Muscle of leg (tissue), 11 donors: ENCODE data around the gene CEP112. TPM values are rescaled to one million over a fixed set of nuclear protein-coding genes. Genes with fewer than 3 reads are reported as not detected.
A peak's percentile ranks its signal among the peaks of the same experiment; 100 is the strongest.

Experiments used
- DNase-seq: peaks from one replicate; pipeline ENCODE4 v3.0.0; 2013
- H3K27ac ChIP-seq: one replicate; pipeline ENCODE4 v1.5.1; 2013; ENCODE audit warnings: mild to moderate bottlenecking, low read length, control low read depth
- H3K27me3 ChIP-seq: one replicate; pipeline ENCODE4 v1.6.1; 2013; ENCODE audit warnings: low read length; ENCODE audit not compliant: control insufficient read depth, insufficient read depth
- H3K36me3 ChIP-seq: one replicate; pipeline ENCODE4 v1.6.1; 2013; ENCODE audit warnings: low read length; ENCODE audit not compliant: control insufficient read depth, insufficient read depth
- H3K4me1 ChIP-seq: one replicate; pipeline ENCODE4 v1.6.1; 2013; ENCODE audit warnings: low read length; ENCODE audit not compliant: control insufficient read depth, insufficient read depth
- H3K4me3 ChIP-seq: one replicate; pipeline ENCODE4 v1.5.1; 2013; ENCODE audit warnings: low read length, control low read depth
- H3K9me3 ChIP-seq: replicated peaks from 2 replicates; pipeline ENCODE4 v1.6.1; 2013; ENCODE audit warnings: low read depth, low read length; ENCODE audit not compliant: control insufficient read depth
- WGBS: methylation state at CpG from one replicate; pipeline ENCODE4 v1.1.5; 2013; ENCODE audit warnings: missing lambda C conversion rate; ENCODE audit not compliant: insufficient coverage; 5-methylcytosine and 5-hydroxymethylcytosine counted together
- polyA plus RNA-seq, 8 donors: library from polyadenylated mRNA; unstranded; fragments of 120-200 nt; gene quantifications; one replicate each; pipeline versions ENCODE4 v1.2.1 to v1.2.3, GENCODE V29; 2013; ENCODE audit warnings: inconsistent platforms in 1 of 8, low replicate concordance in 1 of 8; ENCODE audit not compliant: insufficient read length in 8 of 8, insufficient read depth in 1 of 8
- total RNA-seq: library from RNA; stranded (reverse); fragments of 120-200 nt; gene quantifications from one replicate; pipeline ENCODE4 v1.2.4, GENCODE V29; 2013

Gene CEP112
- total and polyA plus RNA-seq, 9 donors, result 11.4 to 19.0 (median 14.8) TPM

GRCh38 chr17:65885541-65886312 lies 306.2 kb downstream of the CEP112 start:
- Histone ChIP-seq H3K27me3 (no peaks in the 10 kb centered on the region), H3K27ac (no peak overlapping the region), H3K4me3 (no peak overlapping the region), H3K9me3 (no peaks in the 10 kb centered on the region), H3K36me3 (no peaks in the 10 kb centered on the region), H3K4me1 (no peaks in the 10 kb centered on the region)
- 86% methylated on average over 2 of the region's 6 CpGs for WGBS
- no peak for DNase-seq

- H3K4me3 ChIP-seq, result no peak overlapping the region
- DNase-seq, result no peak
- H3K27me3 ChIP-seq, result no peaks in the 10 kb centered on the region
- H3K36me3 ChIP-seq, result peaks cover 5% of the 10 kb centered on the region
- no peaks in the 10 kb centered on the region for H3K4me1 ChIP-seq
- H3K27ac ChIP-seq, result no peak overlapping the region
- H3K9me3 ChIP-seq, result peaks cover 12% of the 10 kb centered on the region
- 45% methylated on average over 2 of the region's 4 CpGs for WGBS
These were observed 314.9 kb downstream of the CEP112 start for GRCh38 chr17:65876985-65877384.

GRCh38 chr17:65868881-65869280 lies 323.1 kb downstream of the CEP112 start:
- no CpG with 5 or more reads among the region's 3 CpGs for WGBS
- Histone ChIP-seq H3K36me3 (peaks cover 8% of the 10 kb centered on the region), H3K4me3 (no peak overlapping the region), H3K27ac (no peak overlapping the region), H3K4me1 (no peaks in the 10 kb centered on the region), H3K27me3 (no peaks in the 10 kb centered on the region), H3K9me3 (no peaks in the 10 kb centered on the region)
- no peak for DNase-seq

- no peak for DNase-seq
- 86% methylated on average over 6 of the region's 6 CpGs for WGBS
- no peaks in the 10 kb centered on the region for H3K4me1 ChIP-seq
- no peak overlapping the region for H3K27ac ChIP-seq
- no peaks in the 10 kb centered on the region for H3K27me3 ChIP-seq
- H3K9me3 ChIP-seq, result no peaks in the 10 kb centered on the region
- H3K36me3 ChIP-seq, result peaks cover 8% of the 10 kb centered on the region
- no peak overlapping the region for H3K4me3 ChIP-seq
These were observed 324.9 kb downstream of the CEP112 start for GRCh38 chr17:65867014-65867413.

- no peaks in the 10 kb centered on the region for H3K9me3 ChIP-seq
- no peak overlapping the region for H3K27ac ChIP-seq
- no peak overlapping the region for H3K4me3 ChIP-seq
- peaks cover 8% of the 10 kb centered on the region for H3K36me3 ChIP-seq
- DNase-seq, result no peak
- H3K27me3 ChIP-seq, result no peaks in the 10 kb centered on the region
- WGBS, result 93% methylated on average over 24 of the region's 24 CpGs
- H3K4me1 ChIP-seq, result no peaks in the 10 kb centered on the region
These were observed 326.1 kb downstream of the CEP112 start for GRCh38 chr17:65865715-65866425.

GRCh38 chr17:65864394-65864793 lies 327.5 kb downstream of the CEP112 start:
- no peaks in the 10 kb centered on the region for H3K27me3 ChIP-seq
- H3K4me3 ChIP-seq, result no peak overlapping the region
- no peaks in the 10 kb centered on the region for H3K4me1 ChIP-seq
- peaks cover 8% of the 10 kb centered on the region for H3K36me3 ChIP-seq
- no peak overlapping the region for H3K27ac ChIP-seq
- no CpG with 5 or more reads among the region's 8 CpGs for WGBS
- no peak for DNase-seq
- H3K9me3 ChIP-seq, result no peaks in the 10 kb centered on the region

- Histone ChIP-seq H3K27me3 (no peaks in the 10 kb centered on the region), H3K36me3 (no peaks in the 10 kb centered on the region), H3K27ac (no peak overlapping the region), H3K9me3 (no peaks in the 10 kb centered on the region), H3K4me3 (no peak overlapping the region), H3K4me1 (no peaks in the 10 kb centered on the region)
- DNase-seq, result peak; percentile 53
- WGBS, result no CpG with 5 or more reads among the region's 2 CpGs
These were observed 334.2 kb downstream of the CEP112 start for GRCh38 chr17:65857718-65858117.

- no CpG with 5 or more reads among the region's 2 CpGs for WGBS
- no peaks in the 10 kb centered on the region for H3K36me3 ChIP-seq
- no peaks in the 10 kb centered on the region for H3K27me3 ChIP-seq
- DNase-seq, result peak; percentile 38
- no peaks in the 10 kb centered on the region for H3K4me1 ChIP-seq
- H3K27ac ChIP-seq, result no peak overlapping the region
- H3K4me3 ChIP-seq, result no peak overlapping the region
- no peaks in the 10 kb centered on the region for H3K9me3 ChIP-seq
These were observed 335.1 kb downstream of the CEP112 start for GRCh38 chr17:65856865-65857264.

GRCh38 chr17:65855675-65856074 lies 336.3 kb downstream of the CEP112 start:
- Histone ChIP-seq H3K27ac (no peak overlapping the region), H3K36me3 (peaks cover 3% of the 10 kb centered on the region), H3K4me1 (no peaks in the 10 kb centered on the region), H3K4me3 (no peak overlapping the region), H3K27me3 (no peaks in the 10 kb centered on the region), H3K9me3 (no peaks in the 10 kb centered on the region)
- WGBS, result no CpG with 5 or more reads among the region's 4 CpGs
- no peak for DNase-seq

- no CpG with 5 or more reads among the region's 2 CpGs for WGBS
These were observed 336.7 kb downstream of the CEP112 start for GRCh38 chr17:65855245-65855644.

More at GRCh38 chr17:65855245-65855644, 336.7 kb downstream of the CEP112 start:
- H3K4me3 ChIP-seq, result no peak overlapping the region
- H3K27ac ChIP-seq, result no peak overlapping the region
- no peak for DNase-seq
- no peaks in the 10 kb centered on the region for H3K4me1 ChIP-seq
- H3K36me3 ChIP-seq, result peaks cover 3% of the 10 kb centered on the region
- no peaks in the 10 kb centered on the region for H3K27me3 ChIP-seq
- H3K9me3 ChIP-seq, result no peaks in the 10 kb centered on the region
